Heart left ventricle (tissue), 16 donors: ENCODE measurements around the gene AMN. TPM values are rescaled to one million over a fixed set of nuclear protein-coding genes. Genes with fewer than 3 reads are reported as not detected.

Experiments used
- ATAC-seq, 4 donors: fragments of 200-7000 bp; cut with Tn5 transposase; one replicate each; pipeline ENCODE4 v1.9.1; 2020 to 2022; ENCODE audit warnings: moderate library complexity in 4 of 4, mild to moderate bottlenecking in 3 of 4, moderate number of reproducible peaks in 1 of 4
- DNase-seq, 5 donors: peaks; one replicate each; pipeline ENCODE4 v3.0.0-alpha.2; 2020
- H3K27ac ChIP-seq, 12 donors: fragments of 200-600 bp; sonication (generic) in 4 of 12; one replicate each; pipeline versions ENCODE4 v1.5.0 to v1.8.0; 2016 to 2022; ENCODE audit warnings: mild to moderate bottlenecking in 2 of 12
- H3K27me3 ChIP-seq, 9 donors: fragments of 200-600 bp; sonication (generic) in 2 of 9; one replicate each; pipeline versions ENCODE4 v1.5.1 to v1.8.0; 2016 to 2022; ENCODE audit warnings: mild to moderate bottlenecking in 3 of 9
- H3K36me3 ChIP-seq, 9 donors: fragments of 200-600 bp; sonication (generic) in 2 of 9; one replicate each; pipeline versions ENCODE4 v1.5.0 to v1.8.0; 2018 to 2022; ENCODE audit warnings: mild to moderate bottlenecking in 2 of 9
- H3K4me1 ChIP-seq, 12 donors: fragments of 200-600 bp; sonication (generic) in 4 of 12; one replicate each; pipeline versions ENCODE4 v1.5.0 to v1.8.0; 2016 to 2022; ENCODE audit warnings: mild to moderate bottlenecking in 3 of 12
- H3K4me3 ChIP-seq, 12 donors: fragments of 200-600 bp; sonication (generic) in 4 of 12; one replicate each; pipeline versions ENCODE4 v1.5.0 to v1.8.0; 2017 to 2022; ENCODE audit warnings: mild to moderate bottlenecking in 9 of 12, moderate library complexity in 4 of 12
- H3K9me3 ChIP-seq, 12 donors: fragments of 200-600 bp; sonication (generic) in 4 of 12; one replicate each; pipeline versions ENCODE4 v1.5.0 to v1.8.0; 2016 to 2022; ENCODE audit warnings: mild to moderate bottlenecking in 1 of 12
- POLR2A ChIP-seq, 2 donors: fragments of 450-650 bp; IDR thresholded peaks; one replicate each; pipeline ENCODE4 v1.6.1; 2017; ENCODE audit warnings: antibody characterized with exemption in 2 of 2, mild to moderate bottlenecking in 2 of 2, moderate library complexity in 2 of 2
- WGBS, 4 donors: extraction: QIAGEN DNeasy Blood & Tissue Kit in 2 of 4; methylation state at CpG; one replicate each; pipeline versions ENCODE4 v1.1.5 to v1.1.7; 2013 to 2018; 5-methylcytosine and 5-hydroxymethylcytosine counted together
- intact Hi-C, 10 donors: fragments of 100-400 bp; cut with DNase I; formaldehyde crosslinking; loops; one replicate each; pipeline versions ENCODE4 v1.11.1 to v1.14.2; 2022
- polyA plus RNA-seq, 2 donors: library from polyadenylated mRNA; stranded (reverse); fragments of 200-250 nt; gene quantifications; one replicate each; pipeline ENCODE4 v1.2.3, GENCODE V29; 2013
- total RNA-seq, 9 donors: library from RNA; depleted of rRNA in 2 of 9; stranded (reverse); fragments of >200 nt in 2 of 9; fragmentation: NEBNext Ultra II Directional in 3 of 9; extraction: Animal tissue kit (Norgen Biotek cat#: 25700) in 3 of 9; gene quantifications; one replicate each; pipeline versions ENCODE4 v1.1.0 to v1.2.4, GENCODE V29; 2016 to 2023
- TF ChIP-seq, protein P1 (sequence below), 12 donors: fragments of 200-600 bp; sonication (generic) in 4 of 12; IDR thresholded peaks; one replicate each; pipeline versions ENCODE4 v1.5.0 to v1.8.0; 2018 to 2022; ENCODE audit warnings: antibody characterized with exemption in 12 of 12, mild to moderate bottlenecking in 5 of 12
- donor health status: ischemic (EF 13 %, LVEDD 7.1; RV severe dilation, severe dysfunction).
- donor health status: healthy with polysubstance abuse.
- donor health status: DM: no; HTN: yes; CAD: no.
- donor health status: DM: no; HTN: no; CAD: no.
- donor health status: ischemic (EF 25% LVEDD 6.9; RV normal size, moderate dysfunction).
- donor health status: ischemic (EF 25% LVEDD 5.7; RV mildly dilated, moderate dysfunction).
- donor health status: healthy.
- donor health status: DM: yes; HTN: yes; CAD: no.
- donor health status: ischemic (EF 35%, LVEDD 5.7; RV mildly dilated, moderate dysfunction).
- donor health status: nonischemic (EF 11% LVEDD 7.7; RV severe dilation, severe dysfunction).
- donor health status: DM: yes; HTN: yes; CAD: no.
- donor health status: PGD.
- donor health status: ischemic (EF 29% LVEDD 5.4; RV normal size, mild dysfunction).
- donor health status: nonischemic (EF 23%, LVEDD 6.1; RV moderate dilation, normal function).

AMN gene
- total and polyA plus RNA-seq, 11 donors = 0.11 to 0.36 (median 0.21) TPM; not detected in 8

DNA sequence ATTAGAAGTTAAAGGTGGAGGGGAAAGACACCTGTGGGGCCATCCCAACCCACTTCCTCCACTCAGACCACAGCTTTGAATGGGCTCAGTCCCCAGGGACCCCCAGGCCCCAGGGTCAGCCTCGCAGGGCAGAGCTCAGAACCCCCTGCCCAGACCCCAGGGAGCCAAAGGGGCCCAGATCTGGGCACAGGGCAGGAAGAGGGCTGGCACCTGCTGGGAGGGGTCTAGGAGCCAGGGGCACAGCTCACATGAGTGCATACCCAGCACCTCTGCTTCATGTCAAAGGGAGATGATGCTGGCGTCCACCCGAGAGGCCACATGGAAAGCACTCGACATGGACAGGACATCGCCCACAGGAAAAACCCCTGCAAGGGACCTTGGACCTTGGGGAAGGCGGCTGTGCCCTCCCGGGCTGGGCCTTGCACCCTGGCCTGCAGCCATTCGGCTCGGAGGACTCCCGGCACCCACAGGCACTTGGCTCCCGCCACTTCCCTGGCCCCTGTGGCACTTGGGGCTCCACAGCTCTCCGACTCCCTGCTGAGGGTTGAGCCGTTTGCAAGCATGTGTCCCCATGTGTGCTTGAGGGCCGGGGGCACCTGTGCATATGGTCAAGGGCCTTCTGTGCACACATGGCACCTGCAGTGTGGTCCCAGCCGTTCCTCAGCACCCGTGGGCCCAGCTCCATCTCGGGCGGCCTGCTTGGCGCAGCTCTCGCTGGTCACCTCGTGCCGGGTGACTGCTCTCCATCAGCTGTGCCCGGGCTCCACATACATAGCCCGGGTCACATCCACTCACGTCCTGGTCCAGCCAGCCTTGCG, 7.8 kb upstream of the AMN start:
- DNase-seq (no peak), ATAC-seq (no peak)
- Histone ChIP-seq H3K4me3 (no peak overlapping the region), H3K9me3 (no peaks in the 10 kb centered on the region), H3K4me1 (no peaks in the 10 kb centered on the region), H3K27ac (no peak overlapping the region), H3K36me3 (no peaks in the 10 kb centered on the region), H3K27me3 (no peaks in the 10 kb centered on the region)
- TF ChIP-seq, protein P1, sequence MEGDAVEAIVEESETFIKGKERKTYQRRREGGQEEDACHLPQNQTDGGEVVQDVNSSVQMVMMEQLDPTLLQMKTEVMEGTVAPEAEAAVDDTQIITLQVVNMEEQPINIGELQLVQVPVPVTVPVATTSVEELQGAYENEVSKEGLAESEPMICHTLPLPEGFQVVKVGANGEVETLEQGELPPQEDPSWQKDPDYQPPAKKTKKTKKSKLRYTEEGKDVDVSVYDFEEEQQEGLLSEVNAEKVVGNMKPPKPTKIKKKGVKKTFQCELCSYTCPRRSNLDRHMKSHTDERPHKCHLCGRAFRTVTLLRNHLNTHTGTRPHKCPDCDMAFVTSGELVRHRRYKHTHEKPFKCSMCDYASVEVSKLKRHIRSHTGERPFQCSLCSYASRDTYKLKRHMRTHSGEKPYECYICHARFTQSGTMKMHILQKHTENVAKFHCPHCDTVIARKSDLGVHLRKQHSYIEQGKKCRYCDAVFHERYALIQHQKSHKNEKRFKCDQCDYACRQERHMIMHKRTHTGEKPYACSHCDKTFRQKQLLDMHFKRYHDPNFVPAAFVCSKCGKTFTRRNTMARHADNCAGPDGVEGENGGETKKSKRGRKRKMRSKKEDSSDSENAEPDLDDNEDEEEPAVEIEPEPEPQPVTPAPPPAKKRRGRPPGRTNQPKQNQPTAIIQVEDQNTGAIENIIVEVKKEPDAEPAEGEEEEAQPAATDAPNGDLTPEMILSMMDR (IDR thresholded peaks at IDR 0.05) = no peak
- no peak for TF ChIP-seq POLR2A (IDR thresholded peaks at IDR 0.05)
- 86 to 90% (median 87%) methylated on average over 7 to 26 of the region's 26 CpGs for WGBS, 4 donors
- intact Hi-C loops = loop anchor here (5.0 to 10.0 kb wide), 8 partner anchors 87 to 480 kb away; partner anchors contain the start of gene TRAF3 (in 2 of the 10)

DNA sequence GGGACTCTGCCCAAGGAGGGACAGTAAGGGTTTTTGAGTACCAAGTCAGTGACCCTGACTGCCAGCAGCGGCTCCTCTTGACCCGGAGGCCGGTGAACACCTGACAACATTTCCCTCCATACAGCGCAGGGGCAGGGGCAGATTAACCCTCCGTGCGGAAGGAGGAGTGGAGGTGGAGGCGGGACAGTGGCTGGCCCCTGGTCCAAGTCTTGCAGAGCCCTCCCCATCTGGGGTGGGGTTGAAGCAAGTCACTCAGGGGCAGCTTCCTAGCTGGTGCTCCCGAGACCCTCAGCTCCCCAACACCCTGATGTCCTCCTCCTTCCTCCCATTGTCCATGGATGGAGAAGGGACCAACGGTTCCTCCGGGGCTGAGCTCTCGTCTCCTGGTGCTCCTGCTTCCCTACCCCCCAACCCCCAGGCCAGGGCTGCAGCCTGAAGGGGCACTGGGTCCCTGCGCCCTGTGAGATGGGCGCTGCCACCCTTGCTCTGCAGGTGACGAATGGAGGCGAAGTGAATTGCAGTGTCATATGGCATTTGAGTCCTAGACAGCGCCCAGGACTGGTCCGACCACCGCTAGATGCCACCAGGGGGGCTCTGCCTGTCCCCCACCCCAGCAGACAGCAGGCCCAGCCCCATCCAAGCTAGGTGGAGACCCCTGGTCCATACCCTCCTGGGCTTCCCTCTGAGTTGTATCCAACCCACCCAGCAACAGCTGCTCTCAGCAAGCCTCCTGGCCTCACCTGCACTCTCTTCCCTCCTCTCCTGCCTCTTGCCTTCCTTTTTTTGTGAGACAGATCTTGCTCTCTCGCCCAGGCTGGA, 7.0 kb upstream of the AMN start:
- 80 to 85% (median 82%) methylated on average over 16 to 19 of the region's 19 CpGs for WGBS, 4 donors
- intact Hi-C loops = loop anchor here (5.0 to 10.0 kb wide), 8 partner anchors 88 to 481 kb away; partner anchors contain the start of gene TRAF3 (in 2 of the 10)
- H3K4me1 ChIP-seq = no peaks in the 10 kb centered on the region
- no peaks in the 10 kb centered on the region for H3K27me3 ChIP-seq
- no peak for TF ChIP-seq POLR2A (IDR thresholded peaks at IDR 0.05)
- TF ChIP-seq, protein P1 (IDR thresholded peaks at IDR 0.05) = no peak
- H3K4me3 ChIP-seq = no peak overlapping the region
- no peaks in the 10 kb centered on the region for H3K9me3 ChIP-seq
- peak in 1 of 4 donors; percentile 21 for ATAC-seq
- H3K27ac ChIP-seq = no peak overlapping the region
- DNase-seq = no peak
- no peaks in the 10 kb centered on the region for H3K36me3 ChIP-seq

DNA sequence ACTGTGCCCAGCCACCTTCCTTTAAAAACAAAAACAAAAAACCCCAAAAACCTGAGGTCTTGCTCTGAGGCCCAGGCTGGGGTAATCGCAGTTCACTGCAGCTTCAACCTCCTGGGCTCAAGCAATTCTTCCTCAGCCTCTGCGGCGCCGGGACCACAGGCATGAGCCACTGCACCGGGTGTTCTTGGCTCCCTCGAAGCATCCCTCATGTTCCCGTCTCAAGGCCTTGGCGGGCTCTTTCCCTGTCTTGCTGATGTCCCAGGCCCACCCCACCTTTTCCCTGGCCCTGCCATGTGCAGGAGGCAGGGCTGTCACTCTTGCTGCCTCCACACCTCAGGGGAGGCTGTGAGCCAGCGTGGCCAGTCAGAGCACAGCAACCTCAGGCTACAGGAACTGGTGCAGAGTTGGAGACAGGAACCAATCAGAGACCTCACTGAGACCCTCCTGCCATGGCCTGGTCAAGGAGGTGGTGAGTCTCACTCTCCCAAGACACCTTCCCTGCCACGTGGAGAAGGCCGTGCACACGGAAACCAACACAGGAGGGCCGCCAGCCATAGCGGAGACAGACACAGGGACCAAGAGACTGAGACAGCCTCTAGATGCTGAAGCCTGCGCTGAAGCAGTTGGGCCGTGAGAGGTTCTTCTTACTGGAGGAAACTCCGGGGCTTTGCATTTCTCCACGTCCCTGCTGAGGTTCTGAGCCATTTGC, 6.0 kb upstream of the AMN start:
- no peak overlapping the region for H3K27ac ChIP-seq
- 78 to 84% (median 82%) methylated on average over 14 to 18 of the region's 18 CpGs for WGBS, 4 donors
- DNase-seq (no peak), ATAC-seq (no peak)
- intact Hi-C loops = loop anchor here (5.0 to 10.0 kb wide), 8 partner anchors 89 to 482 kb away; partner anchors contain the start of gene TRAF3 (in 2 of the 10)
- no peaks in the 10 kb centered on the region for H3K27me3 ChIP-seq
- no peaks in the 10 kb centered on the region for H3K4me1 ChIP-seq
- H3K9me3 ChIP-seq = no peaks in the 10 kb centered on the region
- H3K36me3 ChIP-seq = no peaks in the 10 kb centered on the region
- no peak for TF ChIP-seq POLR2A (IDR thresholded peaks at IDR 0.05)
- TF ChIP-seq, protein P1 (IDR thresholded peaks at IDR 0.05) = no peak
- no peak overlapping the region for H3K4me3 ChIP-seq
